Neural crest cell (in vitro differentiated cells): ENCODE measurements around the gene TOMM40. TPM values are rescaled to one million over a fixed set of nuclear protein-coding genes. Genes with fewer than 3 reads are reported as not detected.
"Not testable (repeated sequence)": the region's sequence is repeated elsewhere in the genome, so short reads cannot be mapped to it uniquely, and the experiment has no call there.

Experiments used
- DNase-seq: peaks from one replicate; pipeline ENCODE4 v3.0.0; 2021; ENCODE audit warnings: low read depth, mixed read lengths, low spot score
- H3K27ac Mint-ChIP-seq: one replicate; pipeline ENCODE4 v1.8.0; 2021; ENCODE audit warnings: mild to moderate bottlenecking, mixed read lengths; ENCODE audit not compliant: unreplicated experiment
- H3K27me3 Mint-ChIP-seq: 2 replicates; pipeline ENCODE4 v1.8.0; 2021; ENCODE audit warnings: low read depth, mild to moderate bottlenecking, mixed read lengths
- H3K36me3 Mint-ChIP-seq: 2 replicates; pipeline ENCODE4 v1.8.0; 2021; ENCODE audit warnings: low read depth, mild to moderate bottlenecking, mixed read lengths
- H3K4me1 Mint-ChIP-seq: 2 replicates; pipeline ENCODE4 v1.8.0; 2021; ENCODE audit warnings: mixed read lengths
- H3K4me3 Mint-ChIP-seq: one replicate; pipeline ENCODE4 v1.8.0; 2021; ENCODE audit warnings: mild to moderate bottlenecking, mixed read lengths
- H3K9me3 Mint-ChIP-seq: 2 replicates; pipeline ENCODE4 v1.8.0; 2021; ENCODE audit warnings: mixed read lengths
- CTCF ChIP-seq: fragments of 200-600 bp; sonication (generic); conservative IDR thresholded peaks from 2 replicates; pipeline ENCODE4 v1.5.0; 2021; ENCODE audit warnings: antibody characterized with exemption, mild to moderate bottlenecking
- total RNA-seq: library from RNA; stranded (reverse); gene quantifications from 2 replicates; pipeline ENCODE4 v1.2.1, GENCODE V29; 2021

Gene TOMM40
- total RNA-seq, 1 donor from 2014 or later, result 147 TPM

GRCh38 chr19:44882063-44882462 is 9.0 kb upstream of the TOMM40 start:
- H3K36me3 Mint-ChIP-seq, result peaks cover 3% of the 10 kb centered on the region
- H3K27ac Mint-ChIP-seq, result no peak overlapping the region
- no peak for DNase-seq

GRCh38 chr19:44882619-44883397 is 8.2 kb upstream of the TOMM40 start:
- not testable (repeated sequence) for H3K4me1 Mint-ChIP-seq, H3K9me3 Mint-ChIP-seq, H3K27me3 Mint-ChIP-seq, H3K36me3 Mint-ChIP-seq, DNase-seq, H3K27ac Mint-ChIP-seq, H3K4me3 Mint-ChIP-seq

More at GRCh38 chr19:44882063-44882462, 9.0 kb upstream of the TOMM40 start:
- no peaks in the 10 kb centered on the region for H3K4me1 Mint-ChIP-seq
- H3K9me3 Mint-ChIP-seq, result no peaks in the 10 kb centered on the region
- H3K4me3 Mint-ChIP-seq, result no peak overlapping the region
- TF ChIP-seq CTCF, result no peak
- H3K27me3 Mint-ChIP-seq, result no peaks in the 10 kb centered on the region

- Mint-ChIP-seq H3K9me3 (no peaks in the 10 kb centered on the region), H3K27me3 (no peaks in the 10 kb centered on the region), H3K36me3 (peaks cover 10% of the 10 kb centered on the region), H3K27ac (no peak overlapping the region), H3K4me1 (peaks cover under 1% of the 10 kb centered on the region), H3K4me3 (no peak overlapping the region)
- DNase-seq, result no peak
- TF ChIP-seq CTCF, result no peak
These were observed 7.1 kb upstream of the TOMM40 start for GRCh38 chr19:44883922-44884321.

GRCh38 chr19:44884566-44884965 is 6.5 kb upstream of the TOMM40 start:
- no peak for DNase-seq
- H3K36me3 Mint-ChIP-seq, result peaks cover 13% of the 10 kb centered on the region
- no peak overlapping the region for H3K27ac Mint-ChIP-seq
- no peaks in the 10 kb centered on the region for H3K27me3 Mint-ChIP-seq
- H3K9me3 Mint-ChIP-seq, result no peaks in the 10 kb centered on the region
- H3K4me1 Mint-ChIP-seq, result peaks cover 4% of the 10 kb centered on the region
- no peak for TF ChIP-seq CTCF
- no peak overlapping the region for H3K4me3 Mint-ChIP-seq

GRCh38 chr19:44886141-44886540 is 4.9 kb upstream of the TOMM40 start:
- Mint-ChIP-seq H3K4me1 (peaks cover 15% of the 10 kb centered on the region), H3K9me3 (peaks cover 3% of the 10 kb centered on the region), H3K4me3 (no peak overlapping the region), H3K27ac (no peak overlapping the region), H3K36me3 (peaks cover 15% of the 10 kb centered on the region), H3K27me3 (peaks cover 2% of the 10 kb centered on the region)
- no peak for TF ChIP-seq CTCF
- DNase-seq, result no peak

GRCh38 chr19:44887648-44888047 is 3.4 kb upstream of the TOMM40 start:
- H3K36me3 Mint-ChIP-seq, result peaks cover 17% of the 10 kb centered on the region
- H3K27me3 Mint-ChIP-seq, result peaks cover 2% of the 10 kb centered on the region
- no peak for TF ChIP-seq CTCF
- peaks cover 27% of the 10 kb centered on the region for H3K4me1 Mint-ChIP-seq
- H3K9me3 Mint-ChIP-seq, result peaks cover 3% of the 10 kb centered on the region
- DNase-seq, result no peak
- H3K4me3 Mint-ChIP-seq, result no peak overlapping the region
- peak overlapping the region; percentile 28 for H3K27ac Mint-ChIP-seq

- Mint-ChIP-seq H3K4me1 (peaks cover 33% of the 10 kb centered on the region), H3K4me3 (peak overlapping the region; percentile 36), H3K36me3 (peaks cover 19% of the 10 kb centered on the region)
- not testable (repeated sequence) for H3K27ac Mint-ChIP-seq, H3K27me3 Mint-ChIP-seq, DNase-seq, H3K9me3 Mint-ChIP-seq
These were observed 2.7 kb upstream of the TOMM40 start for GRCh38 chr19:44888335-44888734.
